NT2/D1 (cell line): ENCODE data around the gene PSMD8.

Source experiments
- SUZ12 ChIP-seq: IDR thresholded peaks from 2 replicates; pipeline ENCODE4 v1.6.1; 2011; ENCODE audit not compliant: insufficient read length, insufficient read depth; ENCODE audit errors: extremely low read depth
- YY1 ChIP-seq: IDR thresholded peaks from 2 replicates; pipeline ENCODE4 v1.6.1; 2011; ENCODE audit not compliant: insufficient read length, insufficient read depth

GRCh38 chr19:38383743-38384142 lies 9.4 kb downstream of the PSMD8 start:
- no peak for TF ChIP-seq YY1
- TF ChIP-seq SUZ12: no peak
